ENCODE data around the gene SYTL4.

SYTL4 gene

DNA sequence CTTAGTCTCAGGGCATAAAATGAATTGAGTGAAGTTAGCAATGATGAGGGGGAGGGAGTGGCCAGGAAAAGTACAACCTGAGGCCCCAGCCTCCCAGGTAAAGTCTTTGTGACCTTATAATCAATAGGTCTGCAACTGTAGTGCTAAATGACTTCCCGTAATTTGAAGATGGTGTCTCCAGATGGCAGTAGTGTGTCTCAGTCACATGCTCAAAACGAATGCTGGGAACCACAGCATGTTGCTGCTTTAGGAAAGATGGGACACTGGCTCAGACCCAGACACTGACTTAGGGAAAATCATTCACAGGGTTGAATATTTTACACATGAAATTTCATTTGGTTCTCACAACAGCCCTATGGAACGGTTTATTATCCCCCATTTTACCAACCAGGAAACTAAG lies 77.7 kb downstream of the SYTL4 start:
- H3K4me3 ChIP-seq (ENCODE audit: low read depth, low read length): no peak overlapping the region
- POLR2A ChIA-PET: no interaction called here
- TF ChIP-seq ZNF138 (tag by site-specific recombination; IDR thresholded peaks at IDR 0.05; ENCODE audit: borderline replicate concordance): no peak
- no peak for TF ChIP-seq KLF1 (tag by site-specific recombination; IDR thresholded peaks at IDR 0.05)
- TF ChIP-seq ZIC2 (tag by site-specific recombination; IDR thresholded peaks at IDR 0.05): no peak
- no peak for TF ChIP-seq ZBTB20 (tag by site-specific recombination; IDR thresholded peaks at IDR 0.05)
- TF ChIP-seq ZFP41 (tag by site-specific recombination; IDR thresholded peaks at IDR 0.05; ENCODE audit: borderline replicate concordance): no peak
- TF ChIP-seq ZFP37 (tag by site-specific recombination; IDR thresholded peaks at IDR 0.05): no peak
- TF ChIP-seq ZNF654 (tag by site-specific recombination; IDR thresholded peaks at IDR 0.05; ENCODE audit: low read depth): no peak
- TF ChIP-seq ZNF791 (tag by site-specific recombination; IDR thresholded peaks at IDR 0.05): no peak
- no peak overlapping the region for H3K27ac ChIP-seq (ENCODE audit: extremely low read depth, low read depth, low read length)
- H3K4me1 ChIP-seq (ENCODE audit: control insufficient read depth, insufficient read depth, low read length): no peaks in the 10 kb centered on the region
- CTCF ChIA-PET: interaction anchor here (0.8 to 5.8 kb wide), 13 partner anchors 9 to 114 kb away, joined by 3 to 25 read pairs (median 5); partner anchors contain the start of genes SRPX2 and TSPAN6
- no peaks in the 10 kb centered on the region for H3K9me3 ChIP-seq (ENCODE audit: control insufficient read depth, insufficient read depth, low read depth, low read length)
- H3K36me3 ChIP-seq (ENCODE audit: control insufficient read depth in 2 of 2, insufficient read depth in 1 of 2, low read length in 2 of 2): peaks cover 0 to 3% of the 10 kb centered on the region in 2 experiments; a peak in 1 of 3 replicates

DNA sequence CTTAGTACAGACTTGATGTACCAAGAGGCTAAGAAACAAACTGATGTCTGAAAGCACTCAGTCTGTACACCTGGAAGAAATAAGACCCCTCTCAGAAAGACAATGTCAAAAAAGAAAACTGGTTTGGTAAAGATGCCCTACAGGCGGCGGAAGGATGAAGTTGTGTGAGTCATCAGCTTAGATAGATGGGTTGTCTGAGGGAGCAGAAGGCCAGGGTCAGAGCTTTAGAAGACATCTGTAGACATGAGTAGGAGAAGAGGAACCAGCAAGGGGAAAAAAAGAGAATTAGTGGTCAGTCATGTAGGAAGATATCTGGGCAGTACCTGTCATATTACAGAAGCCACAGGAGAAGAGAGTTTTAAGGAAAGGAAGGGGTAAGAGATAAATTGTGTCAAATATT lies 79.7 kb downstream of the SYTL4 start:
- Histone ChIP-seq H3K4me3 (ENCODE audit: low read depth, low read length) (no peak overlapping the region), H3K36me3 (ENCODE audit: control insufficient read depth in 2 of 2, insufficient read depth in 1 of 2, low read length in 2 of 2) (peaks cover 0 to 3% of the 10 kb centered on the region in 2 experiments; a peak in 1 of 3 replicates), H3K27ac (ENCODE audit: extremely low read depth, low read depth, low read length) (no peak overlapping the region), H3K4me1 (ENCODE audit: control insufficient read depth, insufficient read depth, low read length) (no peaks in the 10 kb centered on the region), H3K9me3 (ENCODE audit: control insufficient read depth, insufficient read depth, low read depth, low read length) (no peaks in the 10 kb centered on the region)
- ChIA-PET CTCF (interaction anchor here (0.6 to 5.8 kb wide), 6 partner anchors 9 to 130 kb away, joined by 3 to 25 read pairs (median 4); partner anchors contain the start of gene SRPX2), POLR2A (no interaction called here)
- no peak for TF ChIP-seq SCRT1 (tag by site-specific recombination; IDR thresholded peaks at IDR 0.05; ENCODE audit: borderline replicate concordance)
- no peak for TF ChIP-seq ZFHX2 (tag by site-specific recombination; conservative IDR thresholded peaks at IDR 0.05)
- TF ChIP-seq, protein P1, sequence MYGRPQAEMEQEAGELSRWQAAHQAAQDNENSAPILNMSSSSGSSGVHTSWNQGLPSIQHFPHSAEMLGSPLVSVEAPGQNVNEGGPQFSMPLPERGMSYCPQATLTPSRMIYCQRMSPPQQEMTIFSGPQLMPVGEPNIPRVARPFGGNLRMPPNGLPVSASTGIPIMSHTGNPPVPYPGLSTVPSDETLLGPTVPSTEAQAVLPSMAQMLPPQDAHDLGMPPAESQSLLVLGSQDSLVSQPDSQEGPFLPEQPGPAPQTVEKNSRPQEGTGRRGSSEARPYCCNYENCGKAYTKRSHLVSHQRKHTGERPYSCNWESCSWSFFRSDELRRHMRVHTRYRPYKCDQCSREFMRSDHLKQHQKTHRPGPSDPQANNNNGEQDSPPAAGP (tag by site-specific recombination; IDR thresholded peaks at IDR 0.05): no peak
- TF ChIP-seq REPIN1 (tag by site-specific recombination; IDR thresholded peaks at IDR 0.05; ENCODE audit: low read depth): no peak
- no peak for TF ChIP-seq ZNF624 (tag by site-specific recombination; IDR thresholded peaks at IDR 0.05)
- no peak for TF ChIP-seq ZNF791 (tag by site-specific recombination; IDR thresholded peaks at IDR 0.05)
- no peak for TF ChIP-seq ZNF24 (tag by site-specific recombination; IDR thresholded peaks at IDR 0.05)
- TF ChIP-seq ZNF510 (tag by site-specific recombination; IDR thresholded peaks at IDR 0.05; ENCODE audit: insufficient replicate concordance): no peak
- TF ChIP-seq ZNF660 (tag by site-specific recombination; IDR thresholded peaks at IDR 0.05): no peak
- TF ChIP-seq, protein P2, sequence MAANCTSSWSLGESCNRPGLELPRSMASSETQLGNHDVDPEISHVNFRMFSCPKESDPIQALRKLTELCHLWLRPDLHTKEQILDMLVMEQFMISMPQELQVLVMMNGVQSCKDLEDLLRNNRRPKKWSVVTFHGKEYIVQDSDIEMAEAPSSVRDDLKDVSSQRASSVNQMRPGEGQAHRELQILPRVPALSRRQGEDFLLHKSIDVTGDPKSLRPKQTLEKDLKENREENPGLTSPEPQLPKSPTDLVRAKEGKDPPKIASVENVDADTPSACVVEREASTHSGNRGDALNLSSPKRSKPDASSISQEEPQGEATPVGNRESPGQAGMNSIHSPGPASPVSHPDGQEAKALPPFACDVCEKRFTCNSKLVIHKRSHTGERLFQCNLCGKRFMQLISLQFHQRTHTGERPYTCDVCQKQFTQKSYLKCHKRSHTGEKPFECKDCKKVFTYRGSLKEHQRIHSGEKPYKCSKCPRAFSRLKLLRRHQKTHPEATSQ (tag by site-specific recombination; IDR thresholded peaks at IDR 0.05): no peak
- TF ChIP-seq HOXC10 (CRISPR knock-in tag; IDR thresholded peaks at IDR 0.05): no peak

DNA sequence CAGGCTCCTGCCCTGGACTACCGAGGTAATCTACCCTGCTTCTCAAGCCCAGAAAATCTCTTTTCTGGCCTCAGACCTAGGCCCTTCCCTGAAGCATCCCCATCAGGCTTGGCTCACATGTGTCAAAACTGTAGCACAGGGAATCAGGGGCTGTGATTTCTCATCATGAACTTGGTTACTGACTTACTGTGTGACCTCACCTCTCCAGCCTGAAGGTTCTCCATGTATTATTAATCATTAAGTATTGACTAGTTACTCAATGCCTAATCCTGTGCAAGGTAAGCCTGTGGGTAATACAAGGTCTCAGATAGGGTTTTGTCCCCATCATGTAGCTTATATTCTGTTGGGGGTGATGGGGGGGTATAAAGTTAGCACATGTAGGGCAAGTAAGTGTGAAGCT lies 81.1 kb downstream of the SYTL4 start:
- H3K27ac ChIP-seq (ENCODE audit: extremely low read depth, low read depth, low read length): no peak overlapping the region
- ChIA-PET POLR2A (no interaction called here), CTCF (interaction anchor here (5.8 kb wide), 1 partner anchor 21 kb away, joined by 25 read pairs; no protein-coding TSS in a partner anchor)
- no peaks in the 10 kb centered on the region for H3K9me3 ChIP-seq (ENCODE audit: control insufficient read depth, insufficient read depth, low read depth, low read length)
- no peak overlapping the region for H3K4me3 ChIP-seq (ENCODE audit: low read depth, low read length)
- peaks cover 0 to 3% of the 10 kb centered on the region in 2 experiments; a peak in 1 of 3 replicates for H3K36me3 ChIP-seq (ENCODE audit: control insufficient read depth in 2 of 2, insufficient read depth in 1 of 2, low read length in 2 of 2)
- H3K4me1 ChIP-seq (ENCODE audit: control insufficient read depth, insufficient read depth, low read length): no peaks in the 10 kb centered on the region
- no peak for TF ChIP-seq ZNF335 (tag by site-specific recombination; conservative IDR thresholded peaks at IDR 0.05)
- TF ChIP-seq ZNF157 (tag by site-specific recombination; IDR thresholded peaks at IDR 0.05): no peak
- TF ChIP-seq, protein P3, sequence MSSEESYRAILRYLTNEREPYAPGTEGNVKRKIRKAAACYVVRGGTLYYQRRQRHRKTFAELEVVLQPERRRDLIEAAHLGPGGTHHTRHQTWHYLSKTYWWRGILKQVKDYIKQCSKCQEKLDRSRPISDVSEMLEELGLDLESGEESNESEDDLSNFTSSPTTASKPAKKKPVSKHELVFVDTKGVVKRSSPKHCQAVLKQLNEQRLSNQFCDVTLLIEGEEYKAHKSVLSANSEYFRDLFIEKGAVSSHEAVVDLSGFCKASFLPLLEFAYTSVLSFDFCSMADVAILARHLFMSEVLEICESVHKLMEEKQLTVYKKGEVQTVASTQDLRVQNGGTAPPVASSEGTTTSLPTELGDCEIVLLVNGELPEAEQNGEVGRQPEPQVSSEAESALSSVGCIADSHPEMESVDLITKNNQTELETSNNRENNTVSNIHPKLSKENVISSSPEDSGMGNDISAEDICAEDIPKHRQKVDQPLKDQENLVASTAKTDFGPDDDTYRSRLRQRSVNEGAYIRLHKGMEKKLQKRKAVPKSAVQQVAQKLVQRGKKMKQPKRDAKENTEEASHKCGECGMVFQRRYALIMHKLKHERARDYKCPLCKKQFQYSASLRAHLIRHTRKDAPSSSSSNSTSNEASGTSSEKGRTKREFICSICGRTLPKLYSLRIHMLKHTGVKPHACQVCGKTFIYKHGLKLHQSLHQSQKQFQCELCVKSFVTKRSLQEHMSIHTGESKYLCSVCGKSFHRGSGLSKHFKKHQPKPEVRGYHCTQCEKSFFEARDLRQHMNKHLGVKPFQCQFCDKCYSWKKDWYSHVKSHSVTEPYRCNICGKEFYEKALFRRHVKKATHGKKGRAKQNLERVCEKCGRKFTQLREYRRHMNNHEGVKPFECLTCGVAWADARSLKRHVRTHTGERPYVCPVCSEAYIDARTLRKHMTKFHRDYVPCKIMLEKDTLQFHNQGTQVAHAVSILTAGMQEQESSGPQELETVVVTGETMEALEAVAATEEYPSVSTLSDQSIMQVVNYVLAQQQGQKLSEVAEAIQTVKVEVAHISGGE (tag by site-specific recombination; conservative IDR thresholded peaks at IDR 0.05; ENCODE audit: low read depth): no peak
- no peak for TF ChIP-seq TRIM28 (IDR thresholded peaks at IDR 0.05; ENCODE audit: borderline replicate concordance, low read length)
- TF ChIP-seq ZNF664 (tag by site-specific recombination; IDR thresholded peaks at IDR 0.05): no peak
- TF ChIP-seq, protein P1 (tag by site-specific recombination; IDR thresholded peaks at IDR 0.05): no peak
- TF ChIP-seq, protein P4, sequence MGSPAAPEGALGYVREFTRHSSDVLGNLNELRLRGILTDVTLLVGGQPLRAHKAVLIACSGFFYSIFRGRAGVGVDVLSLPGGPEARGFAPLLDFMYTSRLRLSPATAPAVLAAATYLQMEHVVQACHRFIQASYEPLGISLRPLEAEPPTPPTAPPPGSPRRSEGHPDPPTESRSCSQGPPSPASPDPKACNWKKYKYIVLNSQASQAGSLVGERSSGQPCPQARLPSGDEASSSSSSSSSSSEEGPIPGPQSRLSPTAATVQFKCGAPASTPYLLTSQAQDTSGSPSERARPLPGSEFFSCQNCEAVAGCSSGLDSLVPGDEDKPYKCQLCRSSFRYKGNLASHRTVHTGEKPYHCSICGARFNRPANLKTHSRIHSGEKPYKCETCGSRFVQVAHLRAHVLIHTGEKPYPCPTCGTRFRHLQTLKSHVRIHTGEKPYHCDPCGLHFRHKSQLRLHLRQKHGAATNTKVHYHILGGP (tag by site-specific recombination; IDR thresholded peaks at IDR 0.05): no peak

Data from HEK293 (cell line).